Hematopoietic multipotent progenitor cell (in vitro differentiated cells): ENCODE data around the gene SBDS. TPM values are rescaled to one million over a fixed set of nuclear protein-coding genes. Genes with fewer than 3 reads are reported as not detected.

Source experiments
- DNase-seq, 3 donors: peaks; one replicate each; pipeline ENCODE4 v3.0.0-alpha.2; 2011 to 2015; ENCODE audit warnings: low read depth in 2 of 3, low spot score in 2 of 3
- small RNA-seq: library from RNA; depleted of rRNA; stranded (forward); fragments of <200 nt; gene quantifications from one replicate; pipeline ENCODE3, GENCODE V24; 2012
- total RNA-seq: library from RNA; depleted of rRNA; stranded (reverse); fragments of >200 nt; gene quantifications from one replicate; pipeline ENCODE4 v1.2.3, GENCODE V29; 2012

The SBDS gene
- total RNA-seq, 1 donor, result 23.4 TPM

DNA sequence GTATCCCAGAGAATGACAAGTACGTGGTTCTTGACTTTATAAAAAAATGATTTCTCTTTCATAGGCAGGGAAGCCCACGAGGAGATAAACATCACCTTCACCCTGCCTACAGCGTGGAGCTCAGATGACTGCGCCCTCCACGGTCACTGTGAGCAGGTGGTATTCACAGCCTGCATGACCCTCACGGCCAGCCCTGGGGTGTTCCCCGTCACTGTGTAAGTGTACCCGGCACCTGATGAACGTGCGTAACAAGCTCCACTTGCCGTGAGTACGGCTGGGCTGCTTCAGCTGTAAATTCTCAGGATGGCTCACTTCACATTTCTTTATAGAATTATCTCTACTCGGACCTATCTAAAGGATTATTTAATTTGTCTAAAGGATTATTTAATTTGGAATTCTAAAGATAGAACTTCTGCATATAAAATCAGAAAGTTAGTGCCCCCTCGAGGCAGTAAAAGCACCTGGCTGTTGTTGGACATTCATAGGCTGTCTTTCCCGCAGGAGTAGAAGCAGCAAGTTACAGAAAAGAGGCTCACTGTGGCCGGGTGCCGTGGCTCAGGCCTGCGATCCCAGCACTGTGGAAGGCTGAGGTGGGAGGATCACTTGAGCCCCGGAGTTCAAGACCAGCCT is 46.8 kb downstream of the SBDS start:
- DNase-seq, result no peak

- no peak for DNase-seq
Measured at GRCh38 chr7:66946545-66946944, 48.8 kb downstream of the SBDS start.

DNA sequence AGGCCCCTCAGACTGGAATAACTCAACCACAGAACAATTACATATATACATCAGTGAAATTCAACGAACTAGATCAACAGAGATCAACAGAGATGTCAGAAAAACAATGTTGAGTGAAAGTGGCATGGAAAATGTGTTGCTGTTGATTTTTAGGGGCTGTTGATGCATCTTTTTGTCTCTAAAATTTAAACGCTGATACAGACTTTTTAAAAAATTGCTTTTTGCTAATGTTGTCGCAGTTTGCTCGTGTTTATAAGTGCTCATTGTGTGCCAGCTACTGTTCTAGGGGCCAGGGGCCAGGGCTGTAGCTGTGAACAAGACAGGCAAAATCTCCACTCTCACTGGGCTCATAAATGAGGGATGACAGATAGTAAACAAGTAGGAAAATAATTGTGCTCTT is 56.1 kb downstream of the SBDS start:
- no peak for DNase-seq

GRCh38 chr7:66937940-66938339 is 57.4 kb downstream of the SBDS start:
- no peak for DNase-seq

Small RNAs within 50 kb of the gene (small RNA-seq; reads per million reads assigned to genes)
- gene RN7SL43P, result not detected

Other genes with a start within 250 kb of the SBDS start
- gene TMEM248, start 74.4 kb downstream of the SBDS start, total RNA-seq, result 185 TPM
- gene TYW1, start 1.2 kb upstream of the SBDS start, total RNA-seq, result 12.7 TPM